ENCODE measurements around the gene INO80. TPM values are rescaled to one million over a fixed set of nuclear protein-coding genes. Genes with fewer than 3 reads are reported as not detected.

The INO80 gene
- polyA plus RNA-seq (2012; ENCODE audit: insufficient read length, low read depth): 27.9 TPM

- TF ChIP-seq POLR2AphosphoS5 (IDR thresholded peaks at IDR 0.05; ENCODE audit: low read depth, low read length) (peak; percentile 90), TAF1 (IDR thresholded peaks at IDR 0.05; ENCODE audit: borderline replicate concordance, insufficient read depth, low read length) (peak; percentile 90; the same call in 1 of the 2 replicates), SIN3A (IDR thresholded peaks at IDR 0.05; ENCODE audit: borderline replicate concordance, insufficient read depth, low read length) (peak; percentile 93; the same call in 1 of the 2 replicates), FOXP2 (optimal IDR thresholded peaks at IDR 0.05; ENCODE audit: borderline replicate concordance, extremely low read depth, extremely low read length, insufficient read depth) (peak; percentile 16), REST (IDR thresholded peaks at IDR 0.05; ENCODE audit: insufficient read depth in 1 of 2, low read depth in 2 of 2, low read length in 2 of 2) (peak in 1 of 2 experiments; percentile 37; a peak in 1 of 4 replicates)
These were observed at the start of gene INO80 for GRCh38 chr15:41116116-41116961. Gene INO80 (minus strand): TSS chr15:41116280. CDS start chr15:41096310, 19,970 bp downstream.

GRCh38 chr15:41161736-41162135, 45.7 kb upstream of the INO80 start:
- TF ChIP-seq SIN3A (IDR thresholded peaks at IDR 0.05; ENCODE audit: borderline replicate concordance, insufficient read depth, low read length): no peak
- TF ChIP-seq REST (IDR thresholded peaks at IDR 0.05; ENCODE audit: insufficient read depth in 1 of 2, low read depth in 2 of 2, low read length in 2 of 2): no peak
- TF ChIP-seq TAF1 (IDR thresholded peaks at IDR 0.05; ENCODE audit: borderline replicate concordance, insufficient read depth, low read length): no peak
- no peak for TF ChIP-seq FOXP2 (optimal IDR thresholded peaks at IDR 0.05; ENCODE audit: borderline replicate concordance, extremely low read depth, extremely low read length, insufficient read depth)
- TF ChIP-seq POLR2AphosphoS5 (IDR thresholded peaks at IDR 0.05; ENCODE audit: low read depth, low read length): no peak

GRCh38 chr15:41161336-41161735, 45.3 kb upstream of the INO80 start:
- no peak for TF ChIP-seq FOXP2 (optimal IDR thresholded peaks at IDR 0.05; ENCODE audit: borderline replicate concordance, extremely low read depth, extremely low read length, insufficient read depth)
- no peak for TF ChIP-seq REST (IDR thresholded peaks at IDR 0.05; ENCODE audit: insufficient read depth in 1 of 2, low read depth in 2 of 2, low read length in 2 of 2)
- no peak for TF ChIP-seq TAF1 (IDR thresholded peaks at IDR 0.05; ENCODE audit: borderline replicate concordance, insufficient read depth, low read length)
- TF ChIP-seq SIN3A (IDR thresholded peaks at IDR 0.05; ENCODE audit: borderline replicate concordance, insufficient read depth, low read length): no peak
- TF ChIP-seq POLR2AphosphoS5 (IDR thresholded peaks at IDR 0.05; ENCODE audit: low read depth, low read length): no peak

GRCh38 chr15:41160639-41161315, 44.7 kb upstream of the INO80 start:
- TF ChIP-seq SIN3A (IDR thresholded peaks at IDR 0.05; ENCODE audit: borderline replicate concordance, insufficient read depth, low read length) (no peak), FOXP2 (optimal IDR thresholded peaks at IDR 0.05; ENCODE audit: borderline replicate concordance, extremely low read depth, extremely low read length, insufficient read depth) (no peak), TAF1 (IDR thresholded peaks at IDR 0.05; ENCODE audit: borderline replicate concordance, insufficient read depth, low read length) (no peak), POLR2AphosphoS5 (IDR thresholded peaks at IDR 0.05; ENCODE audit: low read depth, low read length) (no peak), REST (IDR thresholded peaks at IDR 0.05; ENCODE audit: insufficient read depth in 1 of 2, low read depth in 2 of 2, low read length in 2 of 2) (no peak)

All from PFSK-1 (cell line).